GM18511 (cell line): Measurements from ENCODE around the gene RHOA.
"Not testable (repeated sequence)": the region's sequence is repeated elsewhere in the genome, so short reads cannot be mapped to it uniquely, and the experiment has no call there.

Experiments used
- ATAC-seq: cut with Tn5 transposase; IDR thresholded peaks from one replicate; pipeline ENCODE4 v1.9.1; 2021; ENCODE audit warnings: mild to moderate bottlenecking, moderate library complexity; ENCODE audit not compliant: unreplicated experiment

RHOA gene

DNA sequence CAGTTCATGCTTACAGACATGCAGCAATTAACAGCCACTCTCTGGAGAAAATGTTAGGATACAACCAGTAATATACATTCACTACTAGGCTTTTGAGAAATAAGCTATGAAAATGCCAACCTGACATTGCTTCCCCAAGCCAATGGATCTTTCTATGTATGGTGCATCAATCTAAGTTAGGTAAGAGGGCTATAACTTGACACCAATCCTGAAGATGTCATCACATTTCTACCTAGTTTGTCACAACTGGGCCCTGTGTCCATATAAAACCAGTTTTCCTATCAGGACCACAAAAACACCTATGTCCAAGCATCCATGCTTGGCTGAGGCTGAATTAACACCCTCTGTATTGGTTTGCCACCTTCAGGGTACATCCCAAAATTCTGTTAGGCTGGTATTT, 39.8 kb downstream of the RHOA start:
- ATAC-seq = no peak

DNA sequence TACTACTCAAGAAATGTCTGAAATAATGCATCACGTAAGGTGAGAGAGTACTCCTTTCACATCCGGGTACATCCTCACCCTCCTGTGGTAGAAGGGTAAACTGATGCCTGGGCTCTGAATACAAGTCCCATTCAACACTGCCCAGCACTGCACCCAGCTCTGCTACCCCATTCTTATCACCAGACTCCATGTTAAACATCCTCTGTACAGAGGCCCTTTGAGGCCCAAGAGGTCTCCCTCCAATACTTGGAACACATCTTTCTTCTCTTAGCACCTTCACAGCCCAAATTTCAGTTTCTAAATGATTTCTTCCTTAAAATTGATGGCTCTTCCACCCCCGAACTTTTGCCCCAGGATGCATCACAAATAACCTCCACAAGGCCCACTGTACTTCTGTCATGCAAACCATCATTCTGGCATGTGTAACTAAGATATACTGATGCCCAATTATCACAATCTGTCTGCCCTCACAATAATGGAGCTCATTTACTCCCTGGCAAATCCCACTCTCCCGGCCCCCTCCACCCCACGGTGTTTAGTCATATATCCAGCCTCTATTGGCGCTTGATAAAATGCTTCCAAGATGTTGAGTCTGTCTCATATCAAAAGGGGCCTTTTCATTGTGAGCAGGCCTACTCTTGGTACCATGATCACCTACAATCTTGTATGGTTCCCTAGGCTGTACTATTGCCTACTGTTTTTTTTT, 41.0 kb downstream of the RHOA start:
- ATAC-seq = no peak

DNA sequence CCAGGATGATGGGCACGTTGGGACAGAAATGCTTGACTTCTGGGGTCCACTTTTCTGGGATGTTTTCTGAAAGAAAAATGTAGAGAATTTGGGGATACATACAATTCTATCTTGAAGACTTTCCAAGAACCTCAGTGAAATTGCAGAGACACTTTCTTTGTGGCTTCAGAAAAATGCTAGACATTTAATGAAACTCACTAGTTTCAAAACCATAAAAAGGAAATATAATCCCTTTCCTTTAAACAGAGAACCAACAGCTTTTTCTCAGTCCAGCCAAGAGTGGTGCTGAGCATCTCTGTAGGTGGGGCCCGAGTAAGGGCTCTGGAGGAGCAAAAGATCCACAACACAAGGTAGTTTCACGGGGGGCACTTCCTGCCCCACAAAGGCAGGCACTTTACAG, 49.2 kb downstream of the RHOA start:
- no peak for ATAC-seq

DNA sequence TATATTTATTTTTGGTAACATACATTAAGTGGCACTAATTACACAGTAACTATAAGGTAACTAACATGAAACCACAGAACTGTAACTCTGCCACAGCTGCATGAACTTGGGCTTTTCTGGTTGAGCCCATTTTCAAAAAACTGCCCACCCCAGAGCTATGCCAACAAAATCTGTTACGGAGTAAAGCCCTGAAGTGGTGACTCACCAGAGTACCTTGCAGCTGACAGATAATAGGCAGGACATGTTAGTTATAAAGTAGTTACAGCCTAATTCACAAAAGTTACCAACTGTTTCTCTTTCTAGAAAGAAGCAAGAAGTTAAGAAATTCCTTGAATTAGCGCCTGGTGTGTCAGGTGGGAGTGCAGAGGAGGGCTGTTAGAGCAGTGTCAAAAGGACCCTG, 52.2 kb downstream of the RHOA start:
- no peak for ATAC-seq

DNA sequence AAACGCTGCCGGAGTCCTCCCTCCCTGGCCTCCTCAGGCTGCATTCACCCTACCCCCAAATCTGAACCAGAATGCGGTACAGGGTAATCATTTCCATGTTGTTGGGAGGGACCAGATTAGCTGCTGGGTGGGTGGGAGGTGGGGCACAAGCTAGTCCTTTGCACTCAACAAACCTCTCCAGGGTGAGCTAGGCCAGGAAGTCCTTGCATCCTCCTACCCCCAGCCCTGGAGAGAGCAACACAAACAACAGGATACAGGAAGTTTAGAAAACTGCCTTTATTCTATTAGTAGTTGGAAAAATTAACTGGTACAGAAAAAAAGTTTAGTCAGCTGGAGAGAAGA, 52.9 kb downstream of the RHOA start:
- ATAC-seq = no peak

DNA sequence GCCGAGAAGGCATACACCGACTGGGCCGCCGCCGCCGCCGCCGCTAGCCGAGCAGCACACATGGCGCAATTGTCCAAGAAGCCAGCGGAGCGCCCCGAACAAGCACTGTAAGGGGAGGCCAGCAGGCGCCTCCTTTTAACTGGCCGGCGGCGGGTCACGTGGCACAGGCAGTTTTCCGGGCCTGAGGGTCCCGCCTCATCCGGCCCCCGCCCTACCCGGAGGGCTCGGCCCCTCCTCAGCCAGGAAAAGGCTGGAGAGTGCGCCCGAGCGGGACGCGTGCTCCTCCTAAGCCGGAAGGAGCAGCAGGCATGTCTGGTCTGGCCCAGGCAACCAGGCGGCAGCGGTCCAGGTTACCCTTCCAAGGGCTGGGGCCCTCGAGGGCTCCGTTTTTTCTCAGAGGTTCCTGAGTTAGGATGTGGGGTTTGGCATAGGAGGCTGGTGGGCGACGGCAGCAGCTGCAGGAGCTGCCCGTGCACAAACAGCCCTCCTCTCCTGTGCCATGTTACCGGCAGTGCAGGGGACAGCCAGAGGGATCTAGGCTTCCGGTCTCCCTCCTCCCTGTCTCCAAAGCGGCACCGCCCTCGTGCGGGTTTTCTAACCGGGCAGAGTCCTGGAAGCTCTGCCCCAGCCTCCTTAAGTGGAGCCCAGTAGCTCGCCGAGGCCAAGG, 53.4 kb downstream of the RHOA start, which contains the start of gene GPX1:
Gene GPX1 (minus strand): TSS at position 137 of the 667 bp plus-strand sequence. CDS start 75 bp downstream, at position 62.
- ATAC-seq = peak; percentile 88

DNA sequence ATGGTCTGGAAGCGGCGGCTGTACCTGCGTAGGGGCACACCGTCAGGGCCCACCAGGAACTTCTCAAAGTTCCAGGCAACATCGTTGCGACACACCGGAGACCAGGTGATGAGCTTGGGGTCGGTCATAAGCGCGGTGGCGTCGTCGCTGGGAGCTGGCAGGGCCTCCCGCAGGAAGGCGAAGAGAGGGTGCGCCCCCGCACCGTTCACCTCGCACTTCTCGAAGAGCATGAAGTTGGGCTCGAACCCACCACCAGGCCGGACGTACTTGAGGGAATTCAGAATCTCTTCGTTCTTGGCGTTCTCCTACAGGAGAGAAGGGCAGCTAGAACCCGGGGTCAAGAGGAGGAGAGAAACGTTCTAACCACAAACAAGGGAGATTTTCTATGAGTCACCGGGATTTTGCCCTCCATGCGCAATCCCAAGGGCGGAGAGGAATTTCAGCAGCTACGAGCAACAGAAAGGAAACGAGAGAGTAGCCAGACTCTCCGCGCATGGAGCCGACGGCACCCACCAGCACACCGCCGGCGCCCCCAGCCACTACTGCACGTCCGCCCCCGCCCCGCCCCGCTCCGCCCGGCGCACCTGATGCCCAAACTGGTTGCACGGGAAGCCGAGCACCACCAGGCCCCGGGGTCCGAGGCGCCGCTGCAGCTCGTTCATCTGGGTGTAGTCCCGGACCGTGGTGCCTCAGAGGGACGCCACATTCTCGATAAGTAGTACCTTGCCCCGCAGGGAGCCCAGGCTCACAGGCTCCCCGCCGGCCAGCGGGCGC, 54.1 kb downstream of the RHOA start:
- peak; percentile 28 for ATAC-seq

DNA sequence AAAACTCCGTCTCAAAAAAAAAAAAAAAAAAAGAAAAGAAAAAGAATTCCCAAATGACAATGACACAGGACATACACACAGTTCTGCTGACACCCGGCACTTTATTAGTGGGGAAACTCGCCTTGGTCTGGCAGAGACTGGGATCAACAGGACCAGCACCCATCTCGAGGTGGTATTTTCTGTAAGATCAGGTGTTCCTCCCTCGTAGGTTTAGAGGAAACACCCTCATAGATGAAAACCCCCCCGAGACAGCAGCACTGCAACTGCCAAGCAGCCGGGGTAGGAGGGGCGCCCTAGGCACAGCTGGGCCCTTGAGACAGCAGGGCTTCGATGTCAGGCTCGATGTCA, 54.7 kb downstream of the RHOA start:
- peak; percentile 10 for ATAC-seq

DNA sequence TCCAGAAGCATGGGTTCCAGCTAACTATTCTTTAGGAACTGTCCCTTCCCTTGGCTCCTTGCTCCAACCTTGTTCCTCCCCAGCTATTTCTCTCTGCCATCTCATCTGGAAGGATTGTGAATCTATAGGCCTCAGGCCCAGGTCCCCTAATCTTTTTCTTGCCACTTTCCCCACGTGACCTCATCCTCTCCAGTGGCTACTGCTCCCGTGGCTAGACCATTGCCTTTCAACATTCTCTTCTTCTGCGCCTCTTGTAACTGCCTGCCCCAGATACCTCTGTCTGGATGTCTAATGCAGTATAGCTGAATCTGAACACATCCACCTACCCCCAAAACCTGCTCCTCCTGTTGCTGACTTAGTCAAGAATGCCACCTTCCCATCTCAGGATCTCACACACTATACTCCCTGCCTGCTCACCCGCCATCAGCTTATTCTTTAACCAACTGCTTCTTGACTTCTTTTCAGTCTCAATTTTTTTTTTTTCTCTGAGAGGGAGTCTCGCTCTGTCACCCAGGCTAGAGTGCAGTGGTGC, 58.8 kb downstream of the RHOA start:
- no peak for ATAC-seq

DNA sequence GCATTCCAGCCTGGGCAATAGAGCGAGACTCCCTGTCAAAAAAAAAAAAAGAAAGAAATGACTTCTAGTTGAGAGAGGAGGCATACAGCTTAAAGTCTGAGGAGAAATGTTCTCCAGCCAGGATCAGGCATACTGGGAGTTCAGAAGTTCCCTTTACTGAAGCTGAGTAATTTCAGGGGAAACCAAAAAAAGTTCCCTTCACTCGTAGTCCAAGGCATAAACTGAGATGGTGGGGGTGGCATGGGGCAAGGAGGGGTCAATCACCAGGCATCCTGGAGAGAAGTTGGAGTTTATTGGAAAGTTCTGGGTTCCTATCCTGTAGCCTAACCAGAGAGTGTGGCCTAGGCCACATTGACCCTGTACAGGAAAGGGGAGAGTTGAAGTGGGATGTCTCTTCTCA, 59.5 kb downstream of the RHOA start:
- no peak for ATAC-seq

DNA sequence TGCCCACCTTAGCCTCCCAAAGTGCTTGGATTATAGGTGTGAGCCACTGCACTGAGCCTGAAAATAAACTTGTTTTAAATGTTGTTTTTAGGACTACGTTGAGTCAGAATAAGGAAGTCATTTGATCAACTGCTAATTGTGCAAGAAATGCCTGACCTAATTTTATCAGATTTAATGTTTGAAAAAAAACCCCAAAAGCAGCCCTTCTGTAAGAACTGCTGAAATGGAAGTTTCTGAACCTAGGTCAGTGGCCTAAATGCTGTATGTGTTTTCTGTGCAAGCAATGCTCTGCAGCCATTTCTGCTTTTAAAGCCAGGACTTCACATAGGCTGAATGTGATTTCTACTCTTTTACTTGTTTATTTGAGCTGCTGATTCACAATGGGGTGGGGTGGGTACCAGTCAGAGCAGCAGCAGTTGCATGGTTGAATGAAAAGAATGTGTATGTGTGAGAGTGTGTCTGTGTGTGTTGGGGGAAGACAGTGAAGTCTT, 60.2 kb downstream of the RHOA start:
- ATAC-seq = no peak

DNA sequence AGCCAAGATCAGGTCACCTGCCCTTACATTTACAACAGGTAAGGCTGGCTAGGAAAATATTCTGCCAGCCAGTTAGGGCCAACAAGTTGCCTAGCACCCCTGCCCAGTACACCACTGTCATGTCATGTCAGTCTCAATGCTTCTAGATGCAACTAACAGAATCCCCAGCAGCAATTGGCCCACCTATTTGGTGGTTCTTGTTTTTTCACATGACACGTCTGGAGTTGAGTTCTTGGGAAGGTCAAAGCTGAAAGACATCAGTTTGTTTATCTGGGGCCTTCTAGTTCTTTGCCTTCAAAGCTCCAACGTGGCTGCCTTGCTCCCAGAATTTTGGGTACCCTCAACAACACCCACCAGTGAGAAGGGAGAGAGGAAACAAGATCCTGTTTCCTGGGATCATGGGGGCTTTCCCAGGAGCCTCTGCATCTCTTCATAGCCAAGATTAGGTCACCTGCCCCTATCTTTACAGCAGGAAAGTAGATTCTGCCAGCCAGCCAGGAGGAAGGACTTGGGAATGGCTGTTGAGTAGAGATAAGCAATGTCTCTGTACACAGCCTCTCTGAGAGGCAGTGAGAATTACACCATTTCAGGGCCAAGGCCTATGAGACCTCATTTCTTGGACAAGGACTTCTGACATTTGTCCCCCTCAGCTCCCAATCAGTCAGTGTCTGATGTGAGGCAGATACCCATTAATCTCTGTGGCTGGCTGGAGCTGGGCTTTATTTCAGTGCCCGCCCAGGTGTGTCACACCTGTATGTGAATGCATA, 62.2 kb downstream of the RHOA start:
- no peak for ATAC-seq

DNA sequence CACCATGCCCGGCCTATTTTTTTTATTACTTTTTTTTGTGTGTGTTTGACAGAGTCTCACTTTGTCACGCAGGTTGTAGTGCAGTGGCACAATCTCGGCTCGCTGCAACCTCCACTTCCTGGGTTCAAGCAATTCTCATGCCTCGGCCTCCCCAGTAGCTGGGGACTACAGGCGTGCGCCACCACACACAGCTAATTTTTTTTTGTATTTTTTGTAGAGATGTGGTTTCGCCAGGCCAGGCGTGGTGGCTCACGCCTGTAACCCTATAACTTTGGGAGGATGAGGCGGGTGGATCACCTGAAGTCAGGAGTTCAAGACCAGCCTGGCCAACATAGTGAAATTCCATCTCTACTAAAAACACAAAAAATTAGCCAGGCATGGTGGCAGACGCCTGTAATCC, 63.4 kb downstream of the RHOA start:
- ATAC-seq = not testable (repeated sequence)

DNA sequence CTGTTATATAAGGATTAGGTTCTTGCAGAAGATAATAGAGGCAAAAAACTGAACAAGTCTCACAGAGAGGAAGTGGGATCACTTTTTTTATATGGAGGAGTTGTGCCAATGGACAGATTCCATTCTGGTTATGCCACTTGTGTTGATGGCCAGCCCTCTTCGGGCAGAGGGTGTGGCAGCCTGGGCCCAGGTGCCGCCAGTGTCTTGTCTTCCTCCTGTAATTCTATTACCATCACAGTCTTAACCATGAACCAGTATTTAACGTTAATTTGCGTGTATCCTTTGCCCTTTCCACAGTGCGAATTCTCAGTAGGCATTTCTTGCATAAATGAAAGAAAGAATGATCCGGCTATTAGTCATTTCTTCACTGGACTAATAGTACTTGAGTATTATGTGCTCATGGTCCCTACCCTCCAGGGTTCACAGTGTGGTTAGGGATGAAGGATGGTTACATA, 65.0 kb downstream of the RHOA start:
- ATAC-seq = no peak

DNA sequence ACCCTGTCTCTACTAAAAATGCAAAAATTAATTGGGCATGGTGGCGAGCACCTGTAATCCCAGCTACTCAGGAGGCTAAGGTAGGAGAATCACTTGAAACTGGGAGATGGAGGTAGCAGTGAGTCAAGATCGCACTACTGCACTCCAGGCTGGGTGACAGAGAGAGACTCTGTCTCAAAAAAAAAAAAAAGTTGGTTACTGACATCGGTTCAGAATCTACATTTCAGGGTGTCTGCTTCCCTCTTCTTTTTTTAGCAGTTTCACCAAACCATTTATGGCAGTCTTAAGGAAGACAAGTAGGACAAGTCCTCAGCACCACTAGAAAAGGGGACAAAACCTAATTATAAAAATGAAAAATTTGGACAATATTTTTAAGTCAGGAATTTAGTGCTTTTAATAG, 68.6 kb downstream of the RHOA start:
- ATAC-seq = no peak

DNA sequence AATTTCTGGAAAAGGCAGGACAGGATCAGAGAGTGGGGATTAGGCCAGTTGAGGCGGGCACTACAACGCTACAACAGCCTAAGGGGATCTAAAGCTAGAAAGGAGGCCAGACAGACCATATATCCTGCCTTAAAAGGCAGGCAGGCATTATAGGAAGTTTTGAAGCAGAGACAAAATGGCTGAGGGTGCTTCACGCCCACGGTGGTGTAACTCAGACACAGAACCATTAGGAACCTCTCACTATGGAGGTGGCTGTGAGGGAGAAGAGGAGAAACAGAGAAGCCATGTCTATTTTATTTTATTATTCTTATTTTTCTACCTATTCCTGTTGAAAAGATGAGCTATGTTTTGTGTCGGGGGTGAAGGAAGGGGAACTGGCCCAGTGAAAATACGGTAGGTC, 69.8 kb downstream of the RHOA start:
- ATAC-seq = no peak

DNA sequence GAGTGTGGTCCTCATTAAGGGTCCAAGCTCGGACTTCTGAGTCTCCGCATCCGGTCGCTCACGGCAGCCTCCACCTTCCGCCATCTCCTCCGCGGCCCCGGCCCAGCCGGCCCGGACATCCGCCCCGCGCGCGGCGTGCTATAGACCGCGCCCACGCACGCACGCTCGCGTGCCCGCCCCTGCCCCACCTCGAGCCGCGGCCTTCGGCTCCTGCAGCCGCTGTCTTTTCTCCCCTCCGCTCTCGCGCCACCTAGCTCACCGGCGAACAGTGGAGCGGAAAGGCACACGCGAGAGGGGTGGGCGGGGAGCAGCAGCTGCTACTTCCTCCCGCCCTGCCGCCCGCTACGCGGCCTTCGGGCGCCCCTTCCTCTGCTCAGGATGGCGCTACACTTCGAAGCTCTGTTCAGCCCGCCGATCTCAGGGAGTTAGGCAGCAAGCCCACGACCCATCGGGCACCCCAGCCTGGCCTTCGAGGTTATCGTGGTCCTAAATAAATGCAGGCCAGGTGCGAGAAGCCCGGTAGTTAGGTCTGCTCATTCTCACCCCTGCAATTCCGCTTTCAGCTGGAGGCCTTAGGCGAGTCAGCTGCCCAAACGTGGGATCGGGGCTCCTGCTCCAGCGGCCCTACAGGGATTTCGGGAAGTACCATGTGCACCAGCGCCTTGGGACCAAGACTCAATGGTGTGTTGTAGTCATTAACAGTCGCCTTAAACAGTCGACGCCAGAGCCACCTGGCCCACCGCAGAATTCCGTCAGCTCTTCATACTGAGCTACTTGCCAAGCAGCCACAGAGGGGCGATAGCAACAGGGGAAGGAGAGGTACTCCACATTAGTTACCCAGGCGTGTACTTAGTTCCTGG, 71.6 kb downstream of the RHOA start, which contains the start of gene USP4:
Gene USP4 (minus strand): TSS at position 113 of the 860 bp plus-strand sequence. CDS start 29 bp downstream, at position 84.
- ATAC-seq = peak; percentile 79

DNA sequence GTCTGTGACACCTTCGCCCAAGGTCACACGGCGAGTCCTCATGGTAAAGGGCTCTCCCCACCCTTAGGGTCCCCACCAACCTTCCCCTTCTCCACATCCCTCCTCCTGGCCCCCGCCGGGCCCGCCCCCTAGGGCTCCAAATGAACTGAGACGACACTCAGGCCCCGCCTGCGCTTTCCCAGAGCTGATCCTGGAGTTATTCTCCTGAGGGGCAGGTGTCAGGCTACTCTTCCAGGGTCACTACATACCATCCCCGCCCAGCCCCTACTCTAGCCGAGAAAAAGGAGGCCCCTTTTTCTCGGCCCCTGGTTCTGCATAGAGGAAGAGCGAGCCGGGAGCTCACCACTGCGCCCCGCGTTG, 72.2 kb downstream of the RHOA start:
- ATAC-seq = peak; percentile 14

DNA sequence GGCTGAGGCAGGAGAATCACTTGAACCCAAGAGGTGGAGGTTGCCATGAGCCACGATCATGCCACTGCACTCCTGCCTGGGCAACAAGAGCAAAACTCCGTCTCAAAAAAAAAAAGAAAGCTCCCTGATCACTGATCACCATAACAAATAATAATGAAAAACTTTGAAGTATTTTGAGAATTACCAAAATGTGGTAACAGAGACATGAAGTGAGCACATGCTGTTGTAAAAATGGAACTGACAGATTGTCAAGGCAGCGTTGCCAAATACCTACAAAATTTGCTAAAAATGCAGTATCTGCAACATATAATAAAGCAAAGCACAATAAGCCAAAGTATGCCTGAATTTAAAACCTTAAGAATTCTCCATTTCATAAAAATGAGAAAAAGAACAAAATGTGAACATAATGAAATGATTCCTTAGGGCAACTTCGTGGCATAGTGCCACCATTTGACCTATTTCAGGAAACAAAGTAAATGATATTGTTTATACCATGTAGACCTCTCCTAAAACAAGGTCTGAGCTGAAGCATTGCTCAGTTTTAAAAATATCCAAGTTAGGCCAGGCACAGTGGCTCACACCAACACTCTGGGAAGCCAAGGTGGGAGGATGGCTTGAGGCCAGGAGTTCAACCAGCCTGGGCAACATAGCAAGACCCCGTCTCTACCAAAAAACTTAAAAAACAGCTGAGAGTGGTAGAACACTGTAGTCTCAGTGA, 77.7 kb downstream of the RHOA start:
- no peak for ATAC-seq
